Natural killer cell (primary cell): ENCODE results near the gene FAM234A. TPM values are rescaled to one million over a fixed set of nuclear protein-coding genes. Genes with fewer than 3 reads are reported as not detected.
A peak's percentile ranks its signal among the peaks of the same experiment; 100 is the strongest.

ENCODE experiments used
- ATAC-seq, 3 donors: fragments of 150-1000 bp in 2 of 3; fragments of 200-7000 bp in 1 of 3; cut with Tn5 transposase; 1 replicate in 1 of 3; 2 replicates in 2 of 3; pipeline ENCODE4 v1.10.0; 2021; ENCODE audit warnings: mild to moderate bottlenecking in 2 of 3, moderate library complexity in 2 of 3
- DNase-seq, 2 donors: peaks; one replicate each; pipeline versions ENCODE4 v3.0.0 to v3.0.0-alpha.2; 2013 to 2021; ENCODE audit warnings: mixed read lengths in 1 of 2
- H3K27ac ChIP-seq: one replicate; pipeline ENCODE4 v1.5.1; 2013; ENCODE audit warnings: mild to moderate bottlenecking, low read length
- H3K27me3 ChIP-seq: one replicate; pipeline ENCODE4 v1.6.1; 2013; ENCODE audit warnings: low read length; ENCODE audit not compliant: control insufficient read depth, insufficient read depth
- H3K36me3 ChIP-seq: one replicate; pipeline ENCODE4 v1.6.1; 2013; ENCODE audit warnings: low read length; ENCODE audit not compliant: control insufficient read depth, insufficient read depth
- H3K4me1 ChIP-seq: one replicate; pipeline ENCODE4 v1.6.1; 2013; ENCODE audit warnings: low read length; ENCODE audit not compliant: control insufficient read depth, insufficient read depth
- H3K4me3 ChIP-seq: one replicate; pipeline ENCODE4 v1.5.1; 2013; ENCODE audit warnings: low read length
- H3K9me3 ChIP-seq: one replicate; pipeline ENCODE4 v1.6.1; 2013; ENCODE audit warnings: low read length; ENCODE audit not compliant: control insufficient read depth, insufficient read depth
- H3K27ac Mint-ChIP-seq, 2 donors: one replicate each; pipeline ENCODE4 v1.8.0; 2022; ENCODE audit warnings: mild to moderate bottlenecking in 2 of 2, mixed read lengths in 2 of 2, moderate library complexity in 1 of 2
- H3K27me3 Mint-ChIP-seq, 2 donors: one replicate each; pipeline ENCODE4 v1.8.0; 2022; ENCODE audit warnings: low read depth in 2 of 2, mixed read lengths in 2 of 2
- H3K36me3 Mint-ChIP-seq: one replicate; pipeline ENCODE4 v1.8.0; 2022; ENCODE audit warnings: mixed read lengths
- H3K4me1 Mint-ChIP-seq, 2 donors: one replicate each; pipeline ENCODE4 v1.8.0; 2022; ENCODE audit warnings: mixed read lengths in 2 of 2
- H3K4me3 Mint-ChIP-seq: one replicate; pipeline ENCODE4 v1.8.0; 2022; ENCODE audit warnings: mild to moderate bottlenecking, moderate library complexity, mixed read lengths
- H3K9me3 Mint-ChIP-seq, 2 donors: one replicate each; pipeline ENCODE4 v1.8.0; 2022; ENCODE audit warnings: mixed read lengths in 2 of 2
- CTCF ChIP-seq: fragments of 200-600 bp; IDR thresholded peaks from one replicate; pipeline ENCODE4 v1.8.0; 2022; ENCODE audit warnings: antibody characterized with exemption
- WGBS: methylation state at CpG from one replicate; pipeline ENCODE4 v1.1.7; 2013; ENCODE audit warnings: missing lambda C conversion rate; ENCODE audit not compliant: insufficient coverage; 5-methylcytosine and 5-hydroxymethylcytosine counted together
- intact Hi-C: fragments of 100-400 bp; cut with micrococcal nuclease; formaldehyde crosslinking; loops from one replicate; pipeline ENCODE4 v1.14.2; 2022
- total RNA-seq, 4 donors: library from RNA; stranded (reverse); fragments of 120-200 nt in 1 of 4; gene quantifications; one replicate each; pipeline versions ENCODE4 v1.2.3 to v1.2.4, GENCODE V29; 2013 to 2022

Gene FAM234A
- total RNA-seq, 3 donors from 2014 or later (not counting 1 experiment from before 2014, with no cell fraction given), result 32.4 to 42.6 (median 40.7) TPM

- Mint-ChIP-seq H3K27ac (no peak overlapping the region), H3K4me1 (peaks cover 6 to 14% of the 10 kb centered on the region in 2 donors), H3K9me3 (no peaks in the 10 kb centered on the region), H3K36me3 (no peaks in the 10 kb centered on the region), H3K4me3 (no peak overlapping the region), H3K27me3 (peaks cover 0 to 19% of the 10 kb centered on the region in 2 donors)
- Histone ChIP-seq H3K4me3 (no peak overlapping the region), H3K27ac (no peak overlapping the region), H3K36me3 (no peaks in the 10 kb centered on the region), H3K27me3 (peaks cover 20% of the 10 kb centered on the region), H3K9me3 (no peaks in the 10 kb centered on the region), H3K4me1 (peaks cover 29% of the 10 kb centered on the region)
- no peak for ATAC-seq
- no peak for TF ChIP-seq CTCF
- intact Hi-C loops, result no loop called here
- WGBS, result 12% methylated on average over 47 of the region's 47 CpGs
- no peak for DNase-seq
Observed at GRCh38 chr16:280005-280460, 45.4 kb downstream of the FAM234A start.

GRCh38 chr16:280552-280951 is 45.9 kb downstream of the FAM234A start, which contains the start of gene ARHGDIG:
ARHGDIG (plus strand) TSS chr16:280591; CDS start chr16:280681, 90 bp downstream.
- intact Hi-C loops, result no loop called here
- Mint-ChIP-seq H3K27ac (no peak within 1 kb of the TSS), H3K4me1 (peaks cover 6 to 10% of the 10 kb centered on the region in 2 donors), H3K9me3 (no peaks in the 10 kb centered on the region), H3K4me3 (no peak within 1 kb of the TSS), H3K36me3 (no peaks in the 10 kb centered on the region), H3K27me3 (peaks cover 0 to 15% of the 10 kb centered on the region in 2 donors)
- TF ChIP-seq CTCF, result no peak
- Histone ChIP-seq H3K4me3 (no peak within 1 kb of the TSS), H3K9me3 (no peaks in the 10 kb centered on the region), H3K27me3 (peaks cover 19% of the 10 kb centered on the region), H3K27ac (no peak within 1 kb of the TSS), H3K4me1 (peaks cover 25% of the 10 kb centered on the region), H3K36me3 (no peaks in the 10 kb centered on the region)
- 3% methylated on average over 54 of the region's 54 CpGs for WGBS
- ATAC-seq (peak in 2 of 3 donors; percentile 41 to 48), DNase-seq (peak in 1 of 2 donors; percentile 26)

- WGBS, result 57% methylated on average over 27 of the region's 27 CpGs
- no peak for DNase-seq
- H3K27me3 Mint-ChIP-seq, result peaks cover 0 to 14% of the 10 kb centered on the region in 2 donors
- ATAC-seq, result no peak
- no peaks in the 10 kb centered on the region for H3K9me3 Mint-ChIP-seq
- no peaks in the 10 kb centered on the region for H3K9me3 ChIP-seq
- no peak overlapping the region for H3K4me3 Mint-ChIP-seq
- H3K4me3 ChIP-seq, result no peak overlapping the region
- peaks cover 19% of the 10 kb centered on the region for H3K27me3 ChIP-seq
- intact Hi-C loops, result no loop called here
- H3K36me3 Mint-ChIP-seq, result no peaks in the 10 kb centered on the region
- peaks cover 6 to 10% of the 10 kb centered on the region in 2 donors for H3K4me1 Mint-ChIP-seq
- TF ChIP-seq CTCF, result no peak
- no peak overlapping the region for H3K27ac Mint-ChIP-seq
- H3K27ac ChIP-seq, result no peak overlapping the region
- no peaks in the 10 kb centered on the region for H3K36me3 ChIP-seq
- H3K4me1 ChIP-seq, result peaks cover 25% of the 10 kb centered on the region
Observed at GRCh38 chr16:280991-281659, 46.5 kb downstream of the FAM234A start.
